H9 (cell line): ENCODE data around the gene BCAR1. TPM values are rescaled to one million over a fixed set of nuclear protein-coding genes. Genes with fewer than 3 reads are reported as not detected.

Experiments
- DNase-seq: peaks from one replicate; pipeline ENCODE4 v3.0.0-alpha.2; 2017
- H2AFZ ChIP-seq: one replicate; pipeline ENCODE4 v1.6.1; 2013; ENCODE audit warnings: mild to moderate bottlenecking, low read length, control low read depth, moderate library complexity
- H2AK5ac ChIP-seq: 2 replicates; pipeline ENCODE4 v1.6.1; 2013; ENCODE audit warnings: low read length, control low read depth, mixed read lengths; ENCODE audit not compliant: insufficient read length
- H2BK120ac ChIP-seq: one replicate; pipeline ENCODE4 v1.6.1; 2013; ENCODE audit warnings: low read depth, mild to moderate bottlenecking, low read length, control low read depth, inconsistent platforms; ENCODE audit not compliant: poor library complexity, severe bottlenecking
- H2BK12ac ChIP-seq: 2 replicates; pipeline ENCODE4 v1.6.1; 2013; ENCODE audit warnings: low read length, control low read depth, mixed read lengths, low read depth; ENCODE audit not compliant: insufficient read length
- H2BK15ac ChIP-seq: 2 replicates; pipeline ENCODE4 v1.6.1; 2013; ENCODE audit warnings: low read depth, low read length, control low read depth
- H2BK20ac ChIP-seq: one replicate; pipeline ENCODE4 v1.6.1; 2013; ENCODE audit warnings: low read depth, mild to moderate bottlenecking, low read length, control low read depth, inconsistent platforms; ENCODE audit not compliant: poor library complexity, severe bottlenecking
- H2BK5ac ChIP-seq: 2 replicates; pipeline ENCODE4 v1.6.1; 2013; ENCODE audit warnings: low read length, control low read depth, mixed read lengths; ENCODE audit not compliant: insufficient read length
- H3K14ac ChIP-seq: 2 replicates; pipeline ENCODE4 v1.6.1; 2013; ENCODE audit warnings: low read length, control low read depth; ENCODE audit not compliant: insufficient read depth
- H3K18ac ChIP-seq: 2 replicates; pipeline ENCODE4 v1.6.1; 2013; ENCODE audit warnings: low read depth, mild to moderate bottlenecking, mixed read lengths, low read length, control low read depth; ENCODE audit not compliant: insufficient read length
- H3K23ac ChIP-seq: 2 replicates; pipeline ENCODE4 v1.6.1; 2013; ENCODE audit warnings: low read length, control low read depth, mixed read lengths, low read depth; ENCODE audit not compliant: insufficient read length
- H3K23me2 ChIP-seq: 2 replicates; pipeline ENCODE4 v1.6.1; 2013; ENCODE audit warnings: low read depth, mild to moderate bottlenecking, mixed read lengths, low read length, control low read depth; ENCODE audit not compliant: insufficient read length, poor library complexity, severe bottlenecking
- H3K27ac ChIP-seq: 2 replicates; pipeline ENCODE4 v1.5.1; 2013; ENCODE audit warnings: low read length, control low read depth, mixed read lengths, low read depth; ENCODE audit not compliant: insufficient read length
- H3K27me3 ChIP-seq: 2 replicates; pipeline ENCODE4 v1.6.1; 2013; ENCODE audit warnings: low read length, control low read depth, inconsistent platforms; ENCODE audit not compliant: insufficient read depth
- H3K4ac ChIP-seq: 2 replicates; pipeline ENCODE4 v1.6.1; 2013; ENCODE audit warnings: low read depth, mild to moderate bottlenecking, control low read depth, inconsistent platforms, low read length, moderate library complexity
- H3K4me1 ChIP-seq: 2 replicates; pipeline ENCODE4 v1.6.1; 2013; ENCODE audit warnings: low read length, control low read depth, inconsistent platforms; ENCODE audit not compliant: insufficient read depth
- H3K4me2 ChIP-seq: 2 replicates; pipeline ENCODE4 v1.6.1; 2013; ENCODE audit warnings: low read length, control low read depth, mixed read lengths; ENCODE audit not compliant: insufficient read length, insufficient read depth
- H3K56ac ChIP-seq: 2 replicates; pipeline ENCODE4 v1.6.1; 2013; ENCODE audit warnings: low read depth, mild to moderate bottlenecking, mixed read lengths, low read length, control low read depth; ENCODE audit not compliant: insufficient read length
- H3K79me1 ChIP-seq: 2 replicates; pipeline ENCODE4 v1.6.1; 2013; ENCODE audit warnings: low read depth, mild to moderate bottlenecking, moderate library complexity, low read length, control low read depth, inconsistent platforms; ENCODE audit not compliant: insufficient read depth, poor library complexity, severe bottlenecking
- H3K79me2 ChIP-seq: 2 replicates; pipeline ENCODE4 v1.6.1; 2013; ENCODE audit warnings: low read length, control low read depth, inconsistent platforms; ENCODE audit not compliant: insufficient read depth
- H3K9ac ChIP-seq: 2 replicates; pipeline ENCODE4 v1.6.1; 2013; ENCODE audit warnings: low read length, control low read depth, mixed read lengths; ENCODE audit not compliant: insufficient read length; ENCODE audit errors: extremely low read depth
- H3K9me3 ChIP-seq: one replicate; pipeline ENCODE4 v1.6.1; 2013; ENCODE audit warnings: low read depth, low read length, inconsistent platforms; ENCODE audit not compliant: control insufficient read depth
- H3T11ph ChIP-seq: one replicate; pipeline ENCODE4 v1.6.1; 2013; ENCODE audit warnings: mild to moderate bottlenecking, low read length, control low read depth, inconsistent platforms
- H4K20me1 ChIP-seq: one replicate; pipeline ENCODE4 v1.6.1; 2013; ENCODE audit not compliant: control insufficient read depth, insufficient read length, insufficient read depth
- H4K5ac ChIP-seq: 2 replicates; pipeline ENCODE4 v1.6.1; 2013; ENCODE audit warnings: low read depth, mild to moderate bottlenecking, mixed read lengths, low read length, control low read depth; ENCODE audit not compliant: insufficient read length
- H4K8ac ChIP-seq: replicated peaks from 2 replicates; pipeline ENCODE4 v1.6.1; 2013; ENCODE audit warnings: low read length, control low read depth, mixed read lengths, low read depth; ENCODE audit not compliant: insufficient read length
- H4K91ac ChIP-seq: 2 replicates; pipeline ENCODE4 v1.6.1; 2013; ENCODE audit warnings: low read depth, mild to moderate bottlenecking, moderate library complexity, mixed read lengths, low read length, control low read depth; ENCODE audit not compliant: insufficient read length
- H3K27ac Mint-ChIP-seq, 3 experiments: 2 replicates in 2 of 3; 3 replicates in 1 of 3; pipeline ENCODE4 v1.8.0; 2020 to 2021; ENCODE audit warnings: mixed read lengths in 3 of 3, mild to moderate bottlenecking in 1 of 3, moderate library complexity in 1 of 3
- H3K27me3 Mint-ChIP-seq: 2 replicates; pipeline ENCODE4 v1.8.0; 2021; ENCODE audit warnings: low read depth, mild to moderate bottlenecking, moderate library complexity, mixed read lengths
- H3K36me3 Mint-ChIP-seq, 3 experiments: 2 replicates in 2 of 3; 3 replicates in 1 of 3; pipeline ENCODE4 v1.8.0; 2020 to 2021; ENCODE audit warnings: low read depth in 3 of 3, mixed read lengths in 3 of 3; ENCODE audit not compliant: insufficient read depth in 1 of 3
- H3K4me1 Mint-ChIP-seq, 2 experiments: 2 replicates each; pipeline ENCODE4 v1.8.0; 2020; ENCODE audit warnings: mixed read lengths in 2 of 2
- H3K4me3 Mint-ChIP-seq, 2 experiments: 2 replicates in 1 of 2; 3 replicates in 1 of 2; pipeline ENCODE4 v1.8.0; 2020 to 2021; ENCODE audit warnings: mild to moderate bottlenecking in 2 of 2, mixed read lengths in 2 of 2, moderate library complexity in 1 of 2
- H3K9me3 Mint-ChIP-seq, 2 experiments: 2 replicates in 1 of 2; 3 replicates in 1 of 2; pipeline ENCODE4 v1.8.0; 2020; ENCODE audit warnings: mild to moderate bottlenecking in 2 of 2, mixed read lengths in 2 of 2, moderate library complexity in 1 of 2
- WGBS: extraction: QIAGEN DNeasy Blood & Tissue Kit; methylation state at CpG from one replicate; pipeline ENCODE4 v1.1.7; 2013; ENCODE audit warnings: missing lambda C conversion rate, low lambda C conversion rate, mixed read lengths; ENCODE audit not compliant: insufficient read length; ENCODE audit errors: extremely low coverage; 5-methylcytosine and 5-hydroxymethylcytosine counted together
- total RNA-seq: library from RNA; stranded (reverse); gene quantifications from 2 replicates; pipeline ENCODE4 v1.2.1, GENCODE V29; 2021
- TF ChIP-seq, protein P1 (sequence below): fragments of 200-600 bp; sonication (generic); conservative IDR thresholded peaks from 3 replicates; pipeline ENCODE4 v1.8.0; 2021; ENCODE audit warnings: antibody characterized with exemption, mild to moderate bottlenecking

The BCAR1 gene
- total RNA-seq, 1 experiment from 2014 or later = 97.1 TPM

DNA sequence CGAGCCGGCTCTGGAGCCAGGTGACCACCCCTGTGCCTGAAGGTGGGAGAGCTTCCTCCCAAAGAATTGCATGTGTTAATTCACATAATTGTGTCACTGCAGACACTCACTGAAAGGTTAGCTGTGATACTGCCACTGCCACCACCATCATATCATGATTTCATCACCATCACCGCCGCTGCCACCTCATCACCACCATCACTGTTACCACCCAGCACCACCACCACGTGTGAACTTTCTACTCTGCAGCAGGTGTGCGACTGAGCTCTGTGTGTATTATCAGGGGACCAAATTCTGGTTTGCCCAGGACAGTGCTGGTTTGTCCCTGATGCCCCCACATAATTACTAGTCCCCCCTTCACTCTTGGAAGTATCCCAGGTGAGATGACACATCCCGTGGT, 15.2 kb downstream of the BCAR1 start:
- Histone ChIP-seq H4K20me1 (no peaks in the 10 kb centered on the region), H3K27ac (no peak overlapping the region), H3K9me3 (no peaks in the 10 kb centered on the region), H4K8ac (no peak overlapping the region), H3K56ac (no peak overlapping the region), H3K27me3 (no peaks in the 10 kb centered on the region), H3K4ac (no peak overlapping the region), H3T11ph (no peak overlapping the region), H2AFZ (no peak overlapping the region), H3K4me2 (no peak overlapping the region), H3K4me1 (no peaks in the 10 kb centered on the region), H3K79me2 (peaks cover 10% of the 10 kb centered on the region; the same call in 1 of the 2 replicates), H2BK20ac (no peak overlapping the region), H3K18ac (no peak overlapping the region), H3K79me1 (no peaks in the 10 kb centered on the region), H4K5ac (no peak overlapping the region), H2BK120ac (no peak overlapping the region), H2BK12ac (no peak overlapping the region), H2BK15ac (no peak overlapping the region), H2AK5ac (no peak overlapping the region), H3K9ac (no peak overlapping the region), H3K14ac (no peak overlapping the region), H3K23me2 (no peaks in the 10 kb centered on the region), H2BK5ac (no peak overlapping the region), H3K23ac (no peak overlapping the region), H4K91ac (no peak overlapping the region)
- peaks cover 6 to 21% of the 10 kb centered on the region in 2 experiments for H3K4me1 Mint-ChIP-seq
- H3K9me3 Mint-ChIP-seq = no peaks in the 10 kb centered on the region
- no peak overlapping the region; a peak in 1 of 5 replicates for H3K4me3 Mint-ChIP-seq
- no CpG with 5 or more reads among the region's 7 CpGs for WGBS
- peak; percentile 16 for DNase-seq
- H3K27ac Mint-ChIP-seq = no peak overlapping the region; a peak in 3 of 7 replicates
- TF ChIP-seq, protein P1, sequence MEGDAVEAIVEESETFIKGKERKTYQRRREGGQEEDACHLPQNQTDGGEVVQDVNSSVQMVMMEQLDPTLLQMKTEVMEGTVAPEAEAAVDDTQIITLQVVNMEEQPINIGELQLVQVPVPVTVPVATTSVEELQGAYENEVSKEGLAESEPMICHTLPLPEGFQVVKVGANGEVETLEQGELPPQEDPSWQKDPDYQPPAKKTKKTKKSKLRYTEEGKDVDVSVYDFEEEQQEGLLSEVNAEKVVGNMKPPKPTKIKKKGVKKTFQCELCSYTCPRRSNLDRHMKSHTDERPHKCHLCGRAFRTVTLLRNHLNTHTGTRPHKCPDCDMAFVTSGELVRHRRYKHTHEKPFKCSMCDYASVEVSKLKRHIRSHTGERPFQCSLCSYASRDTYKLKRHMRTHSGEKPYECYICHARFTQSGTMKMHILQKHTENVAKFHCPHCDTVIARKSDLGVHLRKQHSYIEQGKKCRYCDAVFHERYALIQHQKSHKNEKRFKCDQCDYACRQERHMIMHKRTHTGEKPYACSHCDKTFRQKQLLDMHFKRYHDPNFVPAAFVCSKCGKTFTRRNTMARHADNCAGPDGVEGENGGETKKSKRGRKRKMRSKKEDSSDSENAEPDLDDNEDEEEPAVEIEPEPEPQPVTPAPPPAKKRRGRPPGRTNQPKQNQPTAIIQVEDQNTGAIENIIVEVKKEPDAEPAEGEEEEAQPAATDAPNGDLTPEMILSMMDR = no peak
- no peaks in the 10 kb centered on the region for H3K27me3 Mint-ChIP-seq
- peaks cover 32 to 61% (median 54%) of the 10 kb centered on the region in 3 experiments; a peak in 6 of 7 replicates for H3K36me3 Mint-ChIP-seq
